MM.1S (cell line): ENCODE data around the gene VEZT.
A peak's percentile ranks its signal among the peaks of the same experiment; 100 is the strongest.

Experiments
- DNase-seq: peaks from one replicate; pipeline ENCODE4 v3.0.0-alpha.2; 2015
- H2AFZ ChIP-seq: fragments of 300-600 bp; sonication (generic); 2 replicates; pipeline ENCODE4 v1.6.0; 2016; ENCODE audit warnings: antibody characterized with exemption, low read length
- H3F3A ChIP-seq: fragments of 300-600 bp; sonication (generic); 2 replicates; pipeline ENCODE4 v1.6.1; 2016; ENCODE audit warnings: mild to moderate bottlenecking, antibody characterized with exemption, low read length, moderate library complexity, mixed read lengths; ENCODE audit not compliant: insufficient read depth
- H3K27ac ChIP-seq: fragments of 300-600 bp; sonication (generic); 2 replicates; pipeline ENCODE4 v1.5.1; 2016; ENCODE audit warnings: mild to moderate bottlenecking, low read length
- H3K27me3 ChIP-seq: fragments of 300-600 bp; sonication (generic); replicated peaks from 2 replicates; pipeline ENCODE4 v1.6.0; 2016; ENCODE audit warnings: low read length; ENCODE audit not compliant: insufficient read depth
- H3K36me3 ChIP-seq: fragments of 300-600 bp; sonication (generic); replicated peaks from 2 replicates; pipeline ENCODE4 v1.6.1; 2016; ENCODE audit warnings: mild to moderate bottlenecking, low read length, mixed read lengths; ENCODE audit not compliant: insufficient read depth
- H3K4me1 ChIP-seq: fragments of 300-600 bp; sonication (generic); 2 replicates; pipeline ENCODE4 v1.6.1; 2016; ENCODE audit warnings: low read length, mixed read lengths
- H3K4me2 ChIP-seq: fragments of 300-600 bp; sonication (generic); 2 replicates; pipeline ENCODE4 v1.6.0; 2016; ENCODE audit warnings: low read depth, low read length
- H3K4me3 ChIP-seq: fragments of 300-600 bp; sonication (generic); 2 replicates; pipeline ENCODE4 v1.5.1; 2016; ENCODE audit warnings: low read length, mixed read lengths
- H3K79me2 ChIP-seq: fragments of 300-600 bp; sonication (generic); 2 replicates; pipeline ENCODE4 v1.6.1; 2016; ENCODE audit warnings: mixed run types, low read length, mixed read lengths
- H3K9ac ChIP-seq: fragments of 300-600 bp; sonication (generic); 2 replicates; pipeline ENCODE4 v1.6.1; 2016; ENCODE audit warnings: low read length, mixed read lengths
- H3K9me2 ChIP-seq: fragments of 300-600 bp; sonication (generic); replicated peaks from 2 replicates; pipeline ENCODE4 v1.6.1; 2016; ENCODE audit warnings: mild to moderate bottlenecking, low read length, mixed read lengths; ENCODE audit not compliant: insufficient read depth
- H3K9me3 ChIP-seq: fragments of 300-600 bp; sonication (generic); replicated peaks from 2 replicates; pipeline ENCODE4 v1.6.1; 2016; ENCODE audit warnings: mild to moderate bottlenecking, low read length, mixed read lengths; ENCODE audit not compliant: insufficient read depth
- H4K20me1 ChIP-seq: fragments of 300-600 bp; sonication (generic); 2 replicates; pipeline ENCODE4 v1.6.1; 2016; ENCODE audit warnings: mild to moderate bottlenecking, low read length, moderate library complexity, mixed read lengths; ENCODE audit not compliant: insufficient read depth
- EZH2 ChIP-seq: fragments of 300-600 bp; sonication (generic); optimal IDR thresholded peaks from 2 replicates; pipeline ENCODE3; 2017; ENCODE audit warnings: low read depth, mild to moderate bottlenecking, antibody characterized with exemption, low read length, mixed read lengths
- EZH2phosphoT487 ChIP-seq: fragments of 300-600 bp; sonication (generic); IDR thresholded peaks from 2 replicates; pipeline ENCODE4 v1.6.1; 2018; ENCODE audit warnings: antibody characterized with exemption, low read length
- TF ChIP-seq, protein P1 (sequence below): fragments of 300-600 bp; sonication (generic); IDR thresholded peaks from 2 replicates; pipeline ENCODE4 v1.5.1; 2016; ENCODE audit warnings: antibody characterized with exemption, low read length, mixed read lengths

VEZT gene, protein sequence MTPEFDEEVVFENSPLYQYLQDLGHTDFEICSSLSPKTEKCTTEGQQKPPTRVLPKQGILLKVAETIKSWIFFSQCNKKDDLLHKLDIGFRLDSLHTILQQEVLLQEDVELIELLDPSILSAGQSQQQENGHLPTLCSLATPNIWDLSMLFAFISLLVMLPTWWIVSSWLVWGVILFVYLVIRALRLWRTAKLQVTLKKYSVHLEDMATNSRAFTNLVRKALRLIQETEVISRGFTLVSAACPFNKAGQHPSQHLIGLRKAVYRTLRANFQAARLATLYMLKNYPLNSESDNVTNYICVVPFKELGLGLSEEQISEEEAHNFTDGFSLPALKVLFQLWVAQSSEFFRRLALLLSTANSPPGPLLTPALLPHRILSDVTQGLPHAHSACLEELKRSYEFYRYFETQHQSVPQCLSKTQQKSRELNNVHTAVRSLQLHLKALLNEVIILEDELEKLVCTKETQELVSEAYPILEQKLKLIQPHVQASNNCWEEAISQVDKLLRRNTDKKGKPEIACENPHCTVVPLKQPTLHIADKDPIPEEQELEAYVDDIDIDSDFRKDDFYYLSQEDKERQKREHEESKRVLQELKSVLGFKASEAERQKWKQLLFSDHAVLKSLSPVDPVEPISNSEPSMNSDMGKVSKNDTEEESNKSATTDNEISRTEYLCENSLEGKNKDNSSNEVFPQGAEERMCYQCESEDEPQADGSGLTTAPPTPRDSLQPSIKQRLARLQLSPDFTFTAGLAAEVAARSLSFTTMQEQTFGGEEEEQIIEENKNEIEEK

DNA sequence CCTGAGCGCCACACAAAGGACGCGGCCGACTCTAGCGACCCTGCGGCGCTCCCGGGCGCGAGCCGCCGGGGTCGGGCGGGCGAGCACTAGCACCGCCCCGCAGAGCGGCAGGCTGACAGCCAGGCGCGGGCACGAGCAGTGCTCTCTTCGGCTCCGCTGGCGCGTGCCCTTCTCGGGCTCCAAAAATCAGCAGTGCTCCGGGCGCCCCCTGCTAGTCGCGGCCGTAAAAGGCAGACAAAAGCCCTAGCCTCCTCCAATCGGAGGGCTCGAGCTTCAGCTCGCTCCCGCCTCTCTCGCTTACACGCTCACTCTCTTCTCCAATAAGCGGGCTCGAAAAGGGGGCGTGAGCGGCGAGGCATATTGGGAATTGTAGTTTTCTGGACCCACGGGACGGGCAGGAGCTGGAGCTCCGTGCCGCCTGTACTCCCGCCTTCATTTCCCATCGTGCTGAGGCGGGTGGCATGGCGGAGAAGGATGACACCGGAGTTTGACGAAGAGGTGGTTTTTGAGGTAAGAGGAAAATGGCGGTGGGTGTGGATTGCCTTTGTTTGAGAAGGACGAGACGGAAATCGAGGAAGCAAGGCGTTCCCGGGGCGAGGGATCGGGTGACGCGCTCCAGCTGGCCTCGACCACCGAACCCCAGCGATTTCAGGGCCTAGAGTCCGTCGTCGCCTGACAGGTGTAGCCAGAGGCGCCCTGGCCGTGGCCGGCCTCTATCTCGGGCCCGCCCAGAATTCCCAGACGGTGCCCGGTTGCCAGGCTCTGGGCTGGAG is at the start of gene VEZT, which contains the start of gene FGD6:
Gene VEZT, plus strand, starts transcription at position 431 of the 773 bp plus-strand sequence. Its CDS starts 44 bp downstream, at position 475.
Gene FGD6, minus strand, starts transcription at position 91 of the 773 bp plus-strand sequence. CDS start 227 bp downstream, outside the sequence.
- H3K27ac ChIP-seq = peak within 1 kb of the TSS; percentile 65
- no peaks in the 10 kb centered on the region for H3K27me3 ChIP-seq
- H2AFZ ChIP-seq = peak within 1 kb of the TSS; percentile 71
- TF ChIP-seq EZH2phosphoT487 = no peak
- TF ChIP-seq, protein P1, sequence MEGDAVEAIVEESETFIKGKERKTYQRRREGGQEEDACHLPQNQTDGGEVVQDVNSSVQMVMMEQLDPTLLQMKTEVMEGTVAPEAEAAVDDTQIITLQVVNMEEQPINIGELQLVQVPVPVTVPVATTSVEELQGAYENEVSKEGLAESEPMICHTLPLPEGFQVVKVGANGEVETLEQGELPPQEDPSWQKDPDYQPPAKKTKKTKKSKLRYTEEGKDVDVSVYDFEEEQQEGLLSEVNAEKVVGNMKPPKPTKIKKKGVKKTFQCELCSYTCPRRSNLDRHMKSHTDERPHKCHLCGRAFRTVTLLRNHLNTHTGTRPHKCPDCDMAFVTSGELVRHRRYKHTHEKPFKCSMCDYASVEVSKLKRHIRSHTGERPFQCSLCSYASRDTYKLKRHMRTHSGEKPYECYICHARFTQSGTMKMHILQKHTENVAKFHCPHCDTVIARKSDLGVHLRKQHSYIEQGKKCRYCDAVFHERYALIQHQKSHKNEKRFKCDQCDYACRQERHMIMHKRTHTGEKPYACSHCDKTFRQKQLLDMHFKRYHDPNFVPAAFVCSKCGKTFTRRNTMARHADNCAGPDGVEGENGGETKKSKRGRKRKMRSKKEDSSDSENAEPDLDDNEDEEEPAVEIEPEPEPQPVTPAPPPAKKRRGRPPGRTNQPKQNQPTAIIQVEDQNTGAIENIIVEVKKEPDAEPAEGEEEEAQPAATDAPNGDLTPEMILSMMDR = peak; percentile 51
- no peak for TF ChIP-seq EZH2
- no peaks in the 10 kb centered on the region for H3K9me3 ChIP-seq
- H3K9ac ChIP-seq = peak within 1 kb of the TSS; percentile 81
- H3K9me2 ChIP-seq = no peaks in the 10 kb centered on the region
- peak; percentile 99 for DNase-seq
- peaks cover 3% of the 10 kb centered on the region; the same call in 1 of the 2 replicates for H4K20me1 ChIP-seq
- H3K4me2 ChIP-seq = peak within 1 kb of the TSS; percentile 91
- peaks cover 8% of the 10 kb centered on the region for H3F3A ChIP-seq
- H3K79me2 ChIP-seq = peaks cover 49% of the 10 kb centered on the region
- H3K36me3 ChIP-seq = no peaks in the 10 kb centered on the region; the same call in 1 of the 2 replicates
- H3K4me1 ChIP-seq = peaks cover 14% of the 10 kb centered on the region
- peak within 1 kb of the TSS; percentile 75 for H3K4me3 ChIP-seq

DNA sequence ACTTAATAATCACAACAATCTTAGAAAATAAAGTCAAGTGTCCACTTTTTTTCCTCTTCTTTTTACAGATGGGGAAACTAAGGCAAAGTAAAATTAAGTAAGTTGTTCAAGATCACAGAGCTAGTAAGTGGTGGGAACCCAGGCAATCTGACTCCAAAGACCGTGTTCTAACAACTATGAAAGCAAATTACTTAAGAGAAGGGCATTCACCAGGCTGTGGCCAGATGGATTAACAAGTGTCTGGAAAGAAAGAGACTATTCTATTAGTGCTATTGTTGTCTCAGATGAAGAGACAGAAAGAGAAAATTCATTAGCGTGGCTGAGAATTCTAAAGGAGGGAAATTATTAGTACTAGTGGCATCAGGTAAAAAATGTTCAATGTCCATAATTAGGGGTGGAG is 48.9 kb upstream of the VEZT start:
- H2AFZ ChIP-seq = no peak overlapping the region
- no peaks in the 10 kb centered on the region for H3K36me3 ChIP-seq
- H3K4me3 ChIP-seq = no peak overlapping the region
- H3K9me3 ChIP-seq = no peaks in the 10 kb centered on the region
- H3K9me2 ChIP-seq = no peaks in the 10 kb centered on the region
- no peak for TF ChIP-seq EZH2
- no peak for TF ChIP-seq EZH2phosphoT487
- TF ChIP-seq, protein P1 = no peak
- no peak overlapping the region for H3K9ac ChIP-seq
- H3K79me2 ChIP-seq = no peaks in the 10 kb centered on the region
- no peaks in the 10 kb centered on the region for H4K20me1 ChIP-seq
- H3K4me2 ChIP-seq = no peak overlapping the region
- no peaks in the 10 kb centered on the region for H3K4me1 ChIP-seq
- H3F3A ChIP-seq = no peaks in the 10 kb centered on the region
- no peaks in the 10 kb centered on the region for H3K27me3 ChIP-seq
- no peak overlapping the region for H3K27ac ChIP-seq
- no peak for DNase-seq

DNA sequence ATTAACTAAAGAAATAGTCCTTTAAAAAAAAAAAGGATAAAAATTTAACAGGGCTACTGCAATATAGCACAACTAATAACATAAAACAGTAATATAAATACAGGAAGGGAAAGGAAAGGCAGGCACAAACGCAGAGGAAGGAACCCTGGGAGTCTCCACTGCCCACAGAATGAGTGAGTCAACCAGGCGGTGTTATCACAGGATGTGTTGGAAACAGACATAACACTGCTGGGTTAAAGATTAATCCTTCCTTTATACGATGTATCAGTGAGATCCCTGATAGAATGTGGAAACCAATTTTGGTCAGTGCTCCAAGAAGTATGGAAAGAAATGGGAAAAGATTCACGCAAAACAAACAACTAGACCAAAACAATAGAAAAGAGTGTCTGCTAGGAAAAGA is 48.2 kb upstream of the VEZT start:
- H3K79me2 ChIP-seq = no peaks in the 10 kb centered on the region
- TF ChIP-seq, protein P1 = no peak
- TF ChIP-seq EZH2phosphoT487 (no peak), EZH2 (no peak)
- no peaks in the 10 kb centered on the region for H3K36me3 ChIP-seq
- no peak overlapping the region for H3K9ac ChIP-seq
- H3F3A ChIP-seq = no peaks in the 10 kb centered on the region
- no peaks in the 10 kb centered on the region for H3K9me3 ChIP-seq
- H3K9me2 ChIP-seq = no peaks in the 10 kb centered on the region
- H3K4me1 ChIP-seq = no peaks in the 10 kb centered on the region
- H3K27me3 ChIP-seq = no peaks in the 10 kb centered on the region
- H3K27ac ChIP-seq = no peak overlapping the region
- H3K4me3 ChIP-seq = no peak overlapping the region
- H3K4me2 ChIP-seq = no peak overlapping the region
- H4K20me1 ChIP-seq = no peaks in the 10 kb centered on the region
- DNase-seq = no peak
- no peak overlapping the region for H2AFZ ChIP-seq
